Skeletal muscle satellite cell (primary cell): ENCODE measurements around the gene SBNO1.
"Not testable (repeated sequence)": the region's sequence is repeated elsewhere in the genome, so short reads cannot be mapped to it uniquely, and the experiment has no call there.

Experiments used
- H3K27me3 ChIP-seq: 2 replicates; pipeline ENCODE4 v1.7.0; 2013; ENCODE audit warnings: low read length; ENCODE audit not compliant: control insufficient read depth, insufficient read depth
- H3K36me3 ChIP-seq: 2 replicates; pipeline ENCODE4 v1.7.0; 2013; ENCODE audit warnings: mild to moderate bottlenecking, control low read depth, low read length; ENCODE audit not compliant: insufficient read depth
- H3K4me1 ChIP-seq: 2 replicates; pipeline ENCODE4 v1.7.0; 2013; ENCODE audit warnings: low read length; ENCODE audit not compliant: control insufficient read depth, insufficient read depth
- H3K4me2 ChIP-seq: 2 replicates; pipeline ENCODE4 v1.7.0; 2013; ENCODE audit warnings: mild to moderate bottlenecking, low read length
- H3K4me3 ChIP-seq: 2 replicates; pipeline ENCODE4 v1.7.0; 2013; ENCODE audit warnings: low read length
- H3K9ac ChIP-seq: 2 replicates; pipeline ENCODE4 v1.7.0; 2013; ENCODE audit warnings: mild to moderate bottlenecking, low read depth, low read length, moderate library complexity
- H3K9me3 ChIP-seq: replicated peaks from 2 replicates; pipeline ENCODE4 v1.7.0; 2013; ENCODE audit warnings: mild to moderate bottlenecking, control low read depth, low read length

The SBNO1 gene

GRCh38 chr12:123387508-123388176, 23.0 kb upstream of the SBNO1 start:
- Histone ChIP-seq H3K36me3 (peaks cover 29% of the 10 kb centered on the region), H3K4me3 (peak overlapping the region; percentile 72), H3K4me1 (peaks cover 38% of the 10 kb centered on the region), H3K9ac (peak overlapping the region; percentile 80), H3K27me3 (no peaks in the 10 kb centered on the region), H3K9me3 (no peaks in the 10 kb centered on the region), H3K4me2 (peak overlapping the region; percentile 90)

- peaks cover 22% of the 10 kb centered on the region for H3K4me1 ChIP-seq
- H3K36me3 ChIP-seq, H3K9ac ChIP-seq: not testable (repeated sequence)
Measured at GRCh38 chr12:123385536-123385935, 20.9 kb upstream of the SBNO1 start.

GRCh38 chr12:123384994-123385376, 20.3 kb upstream of the SBNO1 start:
- Histone ChIP-seq H3K4me3 (peak overlapping the region; percentile 85), H3K9ac (peak overlapping the region; percentile 85)

More at GRCh38 chr12:123385536-123385935, 20.9 kb upstream of the SBNO1 start:
- not testable (repeated sequence) for H3K4me2 ChIP-seq, H3K4me3 ChIP-seq, H3K9me3 ChIP-seq, H3K27me3 ChIP-seq

GRCh38 chr12:123384318-123384993, 19.8 kb upstream of the SBNO1 start:
- Histone ChIP-seq H3K4me1 (peaks cover 13% of the 10 kb centered on the region), H3K4me3 (peak overlapping the region; percentile 85), H3K9me3 (no peaks in the 10 kb centered on the region), H3K4me2 (peak overlapping the region; percentile 97), H3K27me3 (no peaks in the 10 kb centered on the region), H3K36me3 (no peaks in the 10 kb centered on the region), H3K9ac (peak overlapping the region; percentile 85)

More at GRCh38 chr12:123384994-123385376, 20.3 kb upstream of the SBNO1 start:
- Histone ChIP-seq H3K9me3 (no peaks in the 10 kb centered on the region), H3K27me3 (no peaks in the 10 kb centered on the region), H3K4me1 (peaks cover 16% of the 10 kb centered on the region), H3K36me3 (peaks cover 2% of the 10 kb centered on the region), H3K4me2 (peak overlapping the region; percentile 97)

GRCh38 chr12:123382684-123383083, 18.0 kb upstream of the SBNO1 start:
- Histone ChIP-seq H3K36me3 (no peaks in the 10 kb centered on the region), H3K9ac (no peak overlapping the region), H3K4me3 (no peak overlapping the region), H3K27me3 (no peaks in the 10 kb centered on the region), H3K9me3 (no peaks in the 10 kb centered on the region), H3K4me1 (peaks cover 6% of the 10 kb centered on the region), H3K4me2 (no peak overlapping the region)

GRCh38 chr12:123379391-123379790, 14.7 kb upstream of the SBNO1 start:
- H3K4me3 ChIP-seq: no peak overlapping the region
- H3K4me1 ChIP-seq: no peaks in the 10 kb centered on the region
- no peaks in the 10 kb centered on the region for H3K27me3 ChIP-seq

GRCh38 chr12:123372415-123372814, 7.8 kb upstream of the SBNO1 start:
- not testable (repeated sequence) for H3K9ac ChIP-seq, H3K36me3 ChIP-seq

More at GRCh38 chr12:123379391-123379790, 14.7 kb upstream of the SBNO1 start:
- no peaks in the 10 kb centered on the region for H3K9me3 ChIP-seq
- no peaks in the 10 kb centered on the region for H3K36me3 ChIP-seq
- H3K9ac ChIP-seq: no peak overlapping the region
- H3K4me2 ChIP-seq: no peak overlapping the region

GRCh38 chr12:123371667-123372368, 7.2 kb upstream of the SBNO1 start:
- H3K9me3 ChIP-seq, H3K27me3 ChIP-seq, H3K9ac ChIP-seq, H3K4me2 ChIP-seq, H3K4me3 ChIP-seq, H3K4me1 ChIP-seq, H3K36me3 ChIP-seq: not testable (repeated sequence)

More at GRCh38 chr12:123372415-123372814, 7.8 kb upstream of the SBNO1 start:
- H3K9me3 ChIP-seq, H3K4me2 ChIP-seq, H3K4me3 ChIP-seq, H3K27me3 ChIP-seq, H3K4me1 ChIP-seq: not testable (repeated sequence)

GRCh38 chr12:123369229-123369628, 4.6 kb upstream of the SBNO1 start:
- Histone ChIP-seq H3K9ac (no peak overlapping the region), H3K9me3 (no peaks in the 10 kb centered on the region), H3K36me3 (no peaks in the 10 kb centered on the region), H3K4me3 (no peak overlapping the region), H3K27me3 (no peaks in the 10 kb centered on the region), H3K4me2 (no peak overlapping the region), H3K4me1 (peaks cover 2% of the 10 kb centered on the region)

- H3K9me3 ChIP-seq, H3K4me1 ChIP-seq, H3K9ac ChIP-seq, H3K4me2 ChIP-seq, H3K27me3 ChIP-seq, H3K36me3 ChIP-seq, H3K4me3 ChIP-seq: not testable (repeated sequence)
Measured at GRCh38 chr12:123368431-123368830, 3.8 kb upstream of the SBNO1 start.

GRCh38 chr12:123367511-123367910, 2.9 kb upstream of the SBNO1 start:
- H3K27me3 ChIP-seq: no peaks in the 10 kb centered on the region
- H3K9ac ChIP-seq: no peak overlapping the region
- no peaks in the 10 kb centered on the region for H3K36me3 ChIP-seq
- H3K4me2 ChIP-seq: no peak overlapping the region
- H3K4me1 ChIP-seq: peaks cover 9% of the 10 kb centered on the region
- no peaks in the 10 kb centered on the region for H3K9me3 ChIP-seq
- no peak overlapping the region for H3K4me3 ChIP-seq
